K562 (cell line): ENCODE results near the gene SPATA20. TPM values are rescaled to one million over a fixed set of nuclear protein-coding genes. Genes with fewer than 3 reads are reported as not detected.

ENCODE experiments used
- ARID1B ChIP-seq: fragments of 450-650 bp; IDR thresholded peaks from 2 replicates; pipeline ENCODE4 v1.6.1; 2016; ENCODE audit warnings: antibody characterized with exemption, mild to moderate bottlenecking, inconsistent platforms
- CBFB ChIP-seq: sonication (generic); formaldehyde crosslinking; IDR thresholded peaks from 2 replicates; pipeline ENCODE4 v1.4.0; 2020; ENCODE audit warnings: mild to moderate bottlenecking, missing genetic modification reagents
- CLOCK ChIP-seq: fragments of 250-450 bp; sonication (Bioruptor Pico); IDR thresholded peaks from 2 replicates; pipeline ENCODE4 v1.4.0; 2020; ENCODE audit warnings: mild to moderate bottlenecking, moderate library complexity, borderline replicate concordance
- CREBBP ChIP-seq: IDR thresholded peaks from one replicate; pipeline ENCODE4 v1.6.1; 2012; ENCODE audit warnings: low read depth, mild to moderate bottlenecking, control low read depth, inconsistent platforms, low read length
- CTBP1 ChIP-seq: fragments of 450-650 bp; IDR thresholded peaks from 2 replicates; pipeline ENCODE4 v1.6.1; 2016; ENCODE audit warnings: borderline replicate concordance
- MYC ChIP-seq, 2 experiments: fragments of 250-450 bp in 1 of 2; sonication (Bioruptor Pico) in 1 of 2; IDR thresholded peaks; 2 replicates each; pipeline versions ENCODE4 v1.5.1 to v1.6.1; 2012 to 2021; ENCODE audit warnings: low read depth in 2 of 2, borderline replicate concordance in 1 of 2, improper control_type of control experiment in 1 of 2, low read length in 1 of 2, mild to moderate bottlenecking in 1 of 2, moderate library complexity in 1 of 2
- RBFOX2 ChIP-seq: fragments of 200-400 bp; formaldehyde crosslinking; IDR thresholded peaks from 2 replicates; pipeline ENCODE4 v1.6.1; 2017; ENCODE audit warnings: low read depth, mild to moderate bottlenecking, low read length, moderate library complexity
- TAL1 ChIP-seq: fragments of 450-650 bp; IDR thresholded peaks from 2 replicates; pipeline ENCODE4 v1.6.1; 2016; ENCODE audit warnings: mild to moderate bottlenecking
- THRB ChIP-seq: fragments of 450-650 bp; formaldehyde crosslinking; conservative IDR thresholded peaks from 2 replicates; pipeline ENCODE4 v1.4.0; 2022; ENCODE audit warnings: mild to moderate bottlenecking, missing genetic modification characterization
- VEZF1 ChIP-seq: fragments of 200-800 bp; sonication (Bioruptor generic); IDR thresholded peaks from 2 replicates; pipeline ENCODE4 v1.6.1; 2017; ENCODE audit warnings: missing genetic modification characterization, missing compliant biosample characterization
- ZBTB43 ChIP-seq: sonication (generic); formaldehyde crosslinking; IDR thresholded peaks from 2 replicates; pipeline ENCODE4 v1.8.0; 2023; ENCODE audit warnings: mild to moderate bottlenecking, missing genetic modification reagents
- ZC3H11A ChIP-seq: IDR thresholded peaks from 2 replicates; pipeline ENCODE4 v1.6.1; 2012; ENCODE audit warnings: low read depth, low read length, improper control_type of control experiment
- ZNF174 ChIP-seq: fragments of 250-450 bp; sonication (Bioruptor Pico); IDR thresholded peaks from 2 replicates; pipeline ENCODE4 v1.4.0; 2020; ENCODE audit warnings: mild to moderate bottlenecking
- ZNF232 ChIP-seq: sonication (generic); formaldehyde crosslinking; IDR thresholded peaks from 2 replicates; pipeline ENCODE4 v1.8.0; 2022; ENCODE audit warnings: mild to moderate bottlenecking, missing genetic modification reagents
- ZNF551 ChIP-seq: fragments of 250-450 bp; sonication (Bioruptor Pico); IDR thresholded peaks from 2 replicates; pipeline ENCODE4 v1.5.0; 2021; ENCODE audit warnings: mild to moderate bottlenecking, moderate library complexity
- ZNF57 ChIP-seq: fragments of 450-650 bp; formaldehyde crosslinking; IDR thresholded peaks from 2 replicates; pipeline ENCODE4 v1.4.0; 2020; ENCODE audit warnings: mild to moderate bottlenecking, moderate library complexity
- ZNF584 ChIP-seq: fragments of 200-800 bp; sonication (Bioruptor generic); IDR thresholded peaks from 2 replicates; pipeline ENCODE4 v1.6.1; 2016; ENCODE audit warnings: low read depth, mild to moderate bottlenecking, missing genetic modification characterization, missing compliant biosample characterization
- polyA plus RNA-seq, 8 experiments: library from polyadenylated mRNA; depleted of rRNA in 4 of 8; stranded (reverse) in 5 of 8; unstranded in 3 of 8; fragments of >200 nt; fragmentation: Nextera tagmentation in 2 of 8; fragmentation: Illumina TruSeq in 1 of 8; extraction: Ambion mirVana in 2 of 8; extraction: Trizol in 1 of 8; gene quantifications; 2 replicates each; pipeline versions ENCODE4 v1.2.1 to v1.2.3, GENCODE V29; 2011 to 2014; ENCODE audit warnings: inconsistent platforms in 1 of 8, missing spikeins in 1 of 8
- total RNA-seq, 7 experiments: library from RNA; depleted of rRNA in 6 of 7; stranded (reverse); fragments of >200 nt in 6 of 7; fragmentation: Illumina TruSeq in 2 of 7; extraction: Trizol in 2 of 7; gene quantifications; 2 replicates each; pipeline versions ENCODE4 v1.2.1 to v1.2.3, GENCODE V29; 2011 to 2021; ENCODE audit warnings: low replicate concordance in 1 of 7

SPATA20 gene
- total and polyA plus RNA-seq, 9 of the 15 experiments (the other 6 are each of a cell fraction or from before 2014, with no cell fraction given): 0.08 to 4.0 (median 1.5) TPM

- TF ChIP-seq MYC (IDR thresholded peaks at IDR 0.05; ENCODE audit: low read depth, low read length) (0 out of 2 replicates have a peak, but pooled peaks have one; percentile 22), MYC (CRISPR knock-in tag; IDR thresholded peaks at IDR 0.05; ENCODE audit: borderline replicate concordance, low read depth) (no peak), RBFOX2 (peak; percentile 75), THRB (CRISPR knock-in tag) (no peak), ZNF174 (CRISPR knock-in tag) (no peak), CTBP1 (peak; percentile 71), ZNF584 (CRISPR knock-in tag) (no peak), CBFB (CRISPR knock-in tag) (no peak), ZC3H11A (no peak), ARID1B (no peak), CLOCK (CRISPR knock-in tag) (no peak), ZNF551 (CRISPR knock-in tag) (no peak), TAL1 (no peak), CREBBP (no peak), VEZF1 (CRISPR knock-in tag) (peak; percentile 94), ZBTB43 (no peak), ZNF232 (CRISPR knock-in tag) (no peak), ZNF57 (no peak)
Measured at GRCh38 chr17:50541716-50542688, 5.0 kb upstream of the SPATA20 start (continued).
